Loucy (cell line): ENCODE data around the gene PKNOX2.

Experiments used
- H2AFZ ChIP-seq: fragments of 200-600 bp; sonication (generic); 2 replicates; pipeline ENCODE4 v1.6.0; 2016; ENCODE audit warnings: antibody characterized with exemption, mild to moderate bottlenecking, low read length, moderate library complexity
- H3F3A ChIP-seq: fragments of 200-600 bp; 2 replicates; pipeline ENCODE4 v1.6.0; 2016; ENCODE audit warnings: antibody characterized with exemption, low read depth, mild to moderate bottlenecking
- H3K27me3 ChIP-seq: fragments of 200-600 bp; sonication (generic); 2 replicates; pipeline ENCODE4 v1.6.1; 2014; ENCODE audit warnings: low read length, mild to moderate bottlenecking; ENCODE audit not compliant: insufficient read depth, poor library complexity, severe bottlenecking
- H3K36me3 ChIP-seq: fragments of 200-600 bp; sonication (generic); 2 replicates; pipeline ENCODE4 v1.6.1; 2016; ENCODE audit warnings: low read length; ENCODE audit not compliant: insufficient read depth
- H3K4me1 ChIP-seq: fragments of 200-600 bp; sonication (generic); 2 replicates; pipeline ENCODE4 v1.5.1; 2014; ENCODE audit warnings: low read length, mild to moderate bottlenecking; ENCODE audit not compliant: insufficient read depth, poor library complexity, severe bottlenecking
- H3K4me2 ChIP-seq: fragments of 200-600 bp; sonication (generic); 2 replicates; pipeline ENCODE4 v1.6.0; 2014; ENCODE audit warnings: antibody characterized with exemption, low read length, low read depth, mild to moderate bottlenecking; ENCODE audit not compliant: poor library complexity, severe bottlenecking
- H3K4me3 ChIP-seq: fragments of 200-600 bp; sonication (generic); 2 replicates; pipeline ENCODE4 v1.5.1; 2014; ENCODE audit warnings: low read length, mild to moderate bottlenecking, mixed read lengths; ENCODE audit not compliant: poor library complexity, severe bottlenecking
- H3K79me2 ChIP-seq: fragments of 200-600 bp; sonication (generic); 2 replicates; pipeline ENCODE4 v1.6.1; 2014; ENCODE audit warnings: low read length; ENCODE audit not compliant: insufficient read depth
- H3K9ac ChIP-seq: fragments of 200-600 bp; sonication (generic); 2 replicates; pipeline ENCODE4 v1.6.0; 2014; ENCODE audit warnings: mild to moderate bottlenecking, low read depth, low read length, moderate library complexity; ENCODE audit not compliant: poor library complexity, severe bottlenecking
- H3K9me2 ChIP-seq: fragments of 200-600 bp; sonication (generic); replicated peaks from 2 replicates; pipeline ENCODE4 v1.6.1; 2016; ENCODE audit warnings: low read depth, low read length, mixed read lengths
- H3K9me3 ChIP-seq: fragments of 200-600 bp; sonication (generic); 2 replicates; pipeline ENCODE4 v1.6.1; 2014; ENCODE audit warnings: mild to moderate bottlenecking, antibody characterized with exemption, low read length, low read depth; ENCODE audit not compliant: insufficient read depth
- H4K20me1 ChIP-seq: fragments of 200-600 bp; sonication (generic); 2 replicates; pipeline ENCODE4 v1.6.0; 2014; ENCODE audit warnings: antibody characterized with exemption, low read length, mild to moderate bottlenecking; ENCODE audit not compliant: insufficient read depth, poor library complexity, severe bottlenecking
- CTCF ChIP-seq: fragments of 200-600 bp; sonication (generic); conservative IDR thresholded peaks from 2 replicates; pipeline ENCODE4 v1.5.1; 2014; ENCODE audit warnings: mild to moderate bottlenecking, antibody characterized with exemption, low read length
- EZH2phosphoT487 ChIP-seq: fragments of 200-600 bp; IDR thresholded peaks from 2 replicates; pipeline ENCODE4 v1.6.1; 2018; ENCODE audit warnings: antibody characterized with exemption, mild to moderate bottlenecking, moderate library complexity, borderline replicate concordance

The PKNOX2 gene

DNA sequence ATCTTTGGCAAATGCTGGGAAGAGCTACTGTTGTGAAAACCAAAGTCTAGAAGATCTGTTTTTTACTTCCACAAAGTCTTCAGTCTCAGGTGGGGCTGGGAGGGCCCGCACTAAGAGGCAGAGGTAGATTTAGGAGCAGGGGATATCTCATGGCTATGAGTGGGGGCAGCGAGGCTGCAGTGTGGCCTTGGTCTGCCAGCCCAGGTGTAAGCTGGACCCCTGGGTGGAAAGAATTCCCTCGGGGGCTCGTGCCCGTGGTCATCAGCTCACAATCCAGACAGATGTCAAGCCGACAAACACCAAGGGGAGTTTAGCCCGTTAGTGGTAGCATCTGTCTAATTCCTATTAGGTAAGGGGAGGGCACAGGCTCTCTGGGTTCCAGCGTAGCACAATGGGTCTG lies 9.0 kb downstream of the PKNOX2 start:
- TF ChIP-seq CTCF (no peak), EZH2phosphoT487 (no peak)
- Histone ChIP-seq H2AFZ (no peak overlapping the region), H3K36me3 (no peaks in the 10 kb centered on the region), H3K4me2 (no peak overlapping the region), H3K9me2 (no peaks in the 10 kb centered on the region), H3K79me2 (no peaks in the 10 kb centered on the region), H3F3A (no peaks in the 10 kb centered on the region), H3K4me3 (no peak overlapping the region), H4K20me1 (no peaks in the 10 kb centered on the region), H3K9ac (no peak overlapping the region), H3K27me3 (peaks cover 6% of the 10 kb centered on the region), H3K4me1 (peaks cover 14% of the 10 kb centered on the region), H3K9me3 (no peaks in the 10 kb centered on the region)

DNA sequence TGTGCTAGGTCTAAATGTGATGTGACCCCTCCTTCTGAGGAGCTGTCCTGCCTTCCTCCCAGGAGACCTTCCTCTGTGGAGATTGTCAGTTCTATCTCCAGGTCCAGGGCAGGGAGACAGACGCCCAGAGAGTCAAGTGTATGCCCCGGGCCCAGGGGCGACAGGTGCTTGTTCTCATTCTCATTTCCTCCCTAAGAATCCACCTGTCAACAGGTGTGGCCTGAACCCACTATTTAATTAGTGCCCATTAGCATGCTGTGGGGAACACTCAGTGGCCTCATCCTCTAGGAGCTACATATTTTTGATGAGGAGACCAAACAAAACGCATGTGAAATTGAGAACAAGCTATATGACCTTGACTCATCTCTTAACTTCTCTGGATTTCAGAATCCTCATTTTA lies 9.5 kb downstream of the PKNOX2 start:
- Histone ChIP-seq H3K4me2 (no peak overlapping the region), H3K4me1 (peaks cover 13% of the 10 kb centered on the region), H3K4me3 (no peak overlapping the region), H2AFZ (no peak overlapping the region), H3K9me3 (no peaks in the 10 kb centered on the region), H3K9me2 (no peaks in the 10 kb centered on the region), H3K36me3 (no peaks in the 10 kb centered on the region), H3F3A (no peaks in the 10 kb centered on the region), H3K9ac (no peak overlapping the region), H3K27me3 (peaks cover 6% of the 10 kb centered on the region), H4K20me1 (no peaks in the 10 kb centered on the region), H3K79me2 (no peaks in the 10 kb centered on the region)
- no peak for TF ChIP-seq CTCF
- no peak for TF ChIP-seq EZH2phosphoT487

DNA sequence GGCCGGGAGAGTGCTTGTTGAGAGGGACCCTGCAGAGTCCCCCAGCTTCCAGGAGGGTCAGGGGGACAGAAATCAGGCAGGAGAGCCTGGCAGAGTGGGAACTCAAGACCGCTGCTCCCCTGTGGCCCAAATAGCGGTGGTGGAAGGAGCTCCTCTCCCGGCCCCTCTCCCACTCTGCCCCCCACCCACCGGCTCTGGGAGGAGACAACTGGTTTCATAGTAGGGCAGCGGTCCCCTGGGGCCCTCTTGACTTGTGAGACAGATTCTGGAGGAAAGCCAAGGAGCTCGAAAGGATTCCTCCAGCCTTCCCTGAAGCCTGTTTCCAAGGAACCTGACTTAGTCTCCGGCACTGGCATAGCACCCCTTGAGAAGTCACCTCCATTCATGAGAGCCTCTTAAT lies 10.1 kb downstream of the PKNOX2 start:
- Histone ChIP-seq H3K9me3 (no peaks in the 10 kb centered on the region), H3K4me2 (no peak overlapping the region), H3K4me1 (peaks cover 13% of the 10 kb centered on the region), H3K4me3 (no peak overlapping the region), H2AFZ (no peak overlapping the region), H3F3A (no peaks in the 10 kb centered on the region), H3K27me3 (peaks cover 3% of the 10 kb centered on the region), H3K9me2 (no peaks in the 10 kb centered on the region), H3K9ac (no peak overlapping the region), H3K79me2 (no peaks in the 10 kb centered on the region), H3K36me3 (no peaks in the 10 kb centered on the region), H4K20me1 (no peaks in the 10 kb centered on the region)
- no peak for TF ChIP-seq CTCF
- TF ChIP-seq EZH2phosphoT487, result no peak
